Hematopoietic multipotent progenitor cell treated with erythropoietin and hydrocortisone succinate and interleukin-3 and kit ligand, for 4 days (in vitro differentiated cells): Measurements from ENCODE around the gene MEIG1.
"Not testable (repeated sequence)": the region's sequence is repeated elsewhere in the genome, so short reads cannot be mapped to it uniquely, and the experiment has no call there.

Experiments
- DNase-seq: peaks from one replicate; pipeline ENCODE4 v3.0.0-alpha.2; 2015

Gene MEIG1

DNA sequence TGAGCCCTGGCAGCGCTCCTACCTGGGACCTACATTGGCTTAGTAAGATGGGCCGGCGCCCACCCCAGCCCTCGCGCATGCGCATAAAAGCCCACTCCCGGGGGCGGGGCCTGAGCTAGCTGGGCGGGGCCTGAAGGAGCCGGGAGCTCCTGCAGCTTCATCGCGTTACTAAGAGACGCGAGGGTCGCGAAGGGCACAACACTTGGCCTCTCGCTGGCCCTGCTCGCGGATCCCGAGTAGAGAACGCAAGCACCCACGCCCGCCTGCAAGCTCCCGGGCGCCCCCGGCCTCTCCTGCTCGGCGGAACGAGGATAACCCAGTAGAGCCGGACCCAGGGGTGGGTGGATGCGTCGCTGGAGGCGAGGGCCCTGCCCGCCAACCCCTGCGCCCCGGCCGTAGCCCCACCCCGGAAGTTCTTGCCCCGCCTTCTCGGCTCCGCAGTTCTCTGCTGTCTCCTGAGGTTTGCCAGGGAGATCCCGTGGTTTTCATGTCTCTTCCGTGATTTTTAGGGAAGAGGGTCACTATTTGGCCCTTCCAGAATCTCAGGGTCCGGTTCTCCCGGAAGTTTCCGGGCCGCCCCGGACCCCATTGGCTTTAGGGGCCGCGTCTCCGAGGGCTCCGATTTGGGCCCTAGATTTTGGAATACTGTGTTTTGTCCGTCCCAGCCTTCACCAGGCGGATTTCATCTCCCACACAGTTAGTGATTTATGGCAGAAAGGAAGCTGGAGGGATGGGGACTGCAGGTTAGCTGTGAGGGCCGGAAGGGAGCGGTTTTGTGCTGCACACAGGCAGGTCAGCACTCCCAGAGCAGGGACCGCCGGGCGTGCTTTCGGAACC, at the start of gene MEIG1:
Gene MEIG1 (plus strand): TSS at position 168 of the 837 bp plus-strand sequence. CDS start 7,081 bp downstream, outside the sequence.
- DNase-seq, result peak; percentile 93

- DNase-seq, result no peak
Observed at GRCh38 chr10:14910953-14911352, 48.2 kb upstream of the MEIG1 start.

GRCh38 chr10:14911801-14912200, 47.4 kb upstream of the MEIG1 start:
- no peak for DNase-seq

DNA sequence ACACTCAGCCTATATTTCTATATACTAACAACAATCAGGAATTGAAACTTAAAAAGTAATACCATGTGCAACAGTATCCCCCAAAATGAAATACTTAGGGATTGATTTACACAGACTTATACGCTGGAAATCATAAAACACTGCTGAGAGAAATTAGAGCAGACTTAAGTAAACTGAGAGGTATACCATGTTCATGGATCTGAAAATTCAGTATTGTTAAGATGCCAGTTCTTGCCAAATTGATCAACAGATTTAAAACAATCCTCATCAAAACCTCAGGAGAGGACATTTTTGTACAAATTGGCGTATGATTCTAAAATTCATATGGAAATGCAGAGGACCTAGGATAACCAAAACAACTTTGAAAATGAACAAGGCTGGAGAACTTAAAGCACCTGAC, 42.6 kb upstream of the MEIG1 start:
- DNase-seq, result no peak

DNA sequence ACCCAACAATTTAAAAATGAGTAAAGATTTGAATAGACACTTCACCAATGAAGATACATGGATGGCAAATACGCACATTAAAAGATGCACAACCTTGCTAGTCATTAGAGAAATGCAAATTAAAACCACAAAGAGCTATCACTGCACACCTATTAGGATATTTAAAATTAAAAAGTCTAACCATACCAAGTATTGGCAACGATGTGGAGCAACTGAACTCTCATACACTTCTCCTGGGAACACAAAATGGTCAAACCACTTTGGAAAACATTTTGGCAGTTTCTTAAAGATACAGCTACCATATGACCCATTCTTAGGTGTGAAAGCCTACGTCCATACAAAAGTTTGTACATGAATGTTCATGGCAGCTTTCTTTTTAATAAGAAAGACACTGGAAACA, 41.4 kb upstream of the MEIG1 start:
- DNase-seq, result no peak

DNA sequence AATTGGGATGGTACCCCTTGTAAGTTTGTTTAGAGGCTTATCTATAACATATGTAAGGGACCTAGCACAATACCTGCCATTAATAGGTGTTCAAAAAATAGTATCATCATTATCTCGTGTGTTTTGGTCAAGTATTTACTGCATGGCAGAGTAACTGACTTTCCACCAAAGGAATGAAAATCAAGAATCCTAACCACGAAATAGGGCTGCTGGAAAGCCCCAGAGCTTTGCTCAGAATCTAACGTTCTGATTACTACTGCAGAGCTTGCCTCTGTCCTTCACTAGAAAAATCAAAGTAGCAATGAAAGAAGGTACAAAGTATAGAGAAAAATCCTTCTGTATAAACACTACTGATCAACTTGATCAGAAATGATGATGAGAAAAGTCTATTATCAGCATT, 40.2 kb upstream of the MEIG1 start:
- DNase-seq, result no peak

GRCh38 chr10:14924013-14924412, 35.2 kb upstream of the MEIG1 start:
- no peak for DNase-seq

DNA sequence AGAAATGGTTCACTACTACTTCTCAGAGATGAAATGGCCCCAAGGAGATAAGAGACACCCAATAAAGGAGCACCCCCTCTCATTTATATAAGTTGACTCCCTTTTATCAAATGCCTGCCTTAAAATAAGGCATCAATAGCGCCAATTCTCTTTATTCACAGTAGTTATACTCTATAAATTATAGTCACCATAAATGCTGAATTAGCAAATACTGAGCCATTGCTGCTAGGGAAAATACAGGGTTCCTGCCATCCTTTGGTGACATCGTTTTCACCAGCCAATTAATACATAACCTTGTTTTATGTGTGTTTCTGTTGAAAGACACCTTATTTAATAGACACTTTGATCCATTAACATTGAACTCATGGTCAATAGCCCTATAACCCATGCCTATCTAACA, 33.9 kb upstream of the MEIG1 start:
- DNase-seq, result no peak

- DNase-seq, result no peak
Observed at GRCh38 chr10:14926061-14926470, 33.1 kb upstream of the MEIG1 start.

DNA sequence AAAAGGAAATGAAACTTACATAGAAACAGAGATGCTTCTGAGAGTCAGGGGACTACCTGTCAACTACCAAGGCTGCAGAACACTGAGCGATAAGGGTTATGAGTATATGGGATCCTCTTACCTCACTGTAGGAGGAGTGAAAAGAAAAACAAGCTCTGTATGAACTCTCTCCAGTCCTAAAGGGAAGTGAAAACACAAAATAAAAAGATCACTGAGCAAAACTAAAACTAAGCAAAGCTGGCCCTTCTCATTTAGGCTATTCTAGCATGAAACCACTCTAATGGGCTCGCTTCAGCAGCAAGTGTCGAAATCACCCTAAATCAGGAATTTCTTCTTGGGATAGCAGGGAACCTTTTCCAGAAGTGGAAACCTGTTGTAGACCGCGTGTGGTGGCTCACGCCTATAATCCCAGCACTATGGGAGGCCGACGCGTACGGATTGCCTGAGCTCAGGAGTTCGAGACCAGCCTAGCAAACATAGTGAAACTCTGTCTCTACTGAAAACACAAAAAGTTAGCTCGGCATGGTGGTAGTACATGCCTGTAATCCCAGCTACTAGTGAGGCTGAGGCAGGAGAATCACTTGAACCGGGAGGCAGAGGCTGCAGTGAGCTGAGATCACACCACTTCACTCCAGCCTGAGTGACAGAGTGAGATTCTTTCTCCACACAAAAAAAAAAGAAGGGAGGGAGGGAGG, 32.3 kb upstream of the MEIG1 start:
- no peak for DNase-seq

DNA sequence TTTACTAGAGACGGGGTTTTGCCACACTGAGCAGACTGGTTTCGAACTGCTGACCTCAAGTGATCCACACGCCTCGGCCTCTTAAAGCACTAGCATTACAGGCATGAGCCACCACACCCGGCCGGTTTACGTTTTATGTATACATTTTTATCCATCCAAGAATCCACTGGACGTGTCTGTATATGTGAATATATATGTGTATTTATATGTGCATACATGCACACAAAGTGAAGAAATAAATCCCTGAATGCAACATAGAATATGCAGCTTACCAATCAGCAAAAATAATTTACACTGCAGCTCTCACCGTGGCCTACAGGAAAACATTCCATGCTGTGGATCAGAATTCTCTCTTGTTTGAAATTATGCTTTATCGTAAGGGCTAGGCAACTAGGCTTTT, 28.6 kb upstream of the MEIG1 start:
- DNase-seq, result no peak

DNA sequence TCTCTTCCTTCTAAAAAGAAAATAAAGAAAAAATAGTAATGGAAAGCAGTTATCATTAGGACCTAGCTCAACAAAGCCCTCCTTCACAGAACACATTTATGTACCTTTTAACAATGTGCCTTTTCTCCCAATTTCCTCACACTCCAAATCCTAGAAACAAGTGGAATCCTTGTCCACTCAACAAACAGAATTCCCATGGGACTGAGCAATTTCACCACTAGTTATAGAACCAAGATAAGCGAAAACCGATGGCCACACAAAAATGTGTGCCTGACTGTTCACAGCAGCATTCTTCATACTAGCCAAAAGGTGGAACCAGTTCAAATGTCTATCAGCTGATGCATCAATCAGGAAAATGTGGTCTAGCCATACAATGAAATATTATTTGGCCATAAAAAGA, 22.6 kb upstream of the MEIG1 start:
- DNase-seq, result no peak

DNA sequence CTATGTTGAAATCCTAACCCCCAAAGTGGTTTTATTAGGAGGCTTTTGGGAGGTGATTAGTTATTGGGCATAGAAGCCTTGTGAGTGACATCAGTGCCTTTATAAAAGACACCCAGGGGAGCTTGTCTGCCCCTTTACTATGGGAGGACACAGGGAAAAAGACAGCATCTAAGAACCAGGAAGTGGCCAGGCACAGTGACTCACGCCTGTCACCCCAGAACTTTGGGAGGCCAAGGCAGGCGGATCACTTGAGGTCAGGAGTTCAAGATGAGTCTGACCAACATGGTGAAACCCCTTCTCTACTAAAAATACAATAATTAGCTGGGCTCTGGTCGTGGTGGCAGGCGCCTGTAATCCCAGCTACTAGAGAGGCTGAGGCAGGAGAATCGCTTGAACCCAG, 20.2 kb upstream of the MEIG1 start:
- not testable (repeated sequence) for DNase-seq

- not testable (repeated sequence) for DNase-seq
Observed at GRCh38 chr10:14942147-14942949, 16.8 kb upstream of the MEIG1 start.

DNA sequence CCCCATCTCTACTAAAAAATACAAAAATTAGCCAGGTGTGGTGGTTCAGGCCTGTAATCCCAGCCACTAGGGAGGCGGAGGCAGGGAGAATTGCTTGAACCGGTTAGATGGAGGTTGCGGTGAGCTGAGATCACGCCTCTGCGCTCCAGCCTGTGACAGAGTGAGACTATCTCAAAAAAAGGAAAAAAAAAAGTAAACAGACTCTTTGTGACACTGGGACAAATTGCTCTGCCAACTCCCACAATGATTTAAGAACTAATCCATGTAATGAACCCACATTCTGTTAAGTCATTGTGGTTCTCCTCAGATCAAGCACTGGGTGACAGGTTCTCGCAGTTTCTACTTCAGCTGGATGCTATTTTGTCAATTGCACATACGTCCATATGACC, 16.2 kb upstream of the MEIG1 start:
- DNase-seq, result peak; percentile 32

GRCh38 chr10:14945108-14945507, 14.1 kb upstream of the MEIG1 start:
- no peak for DNase-seq

DNA sequence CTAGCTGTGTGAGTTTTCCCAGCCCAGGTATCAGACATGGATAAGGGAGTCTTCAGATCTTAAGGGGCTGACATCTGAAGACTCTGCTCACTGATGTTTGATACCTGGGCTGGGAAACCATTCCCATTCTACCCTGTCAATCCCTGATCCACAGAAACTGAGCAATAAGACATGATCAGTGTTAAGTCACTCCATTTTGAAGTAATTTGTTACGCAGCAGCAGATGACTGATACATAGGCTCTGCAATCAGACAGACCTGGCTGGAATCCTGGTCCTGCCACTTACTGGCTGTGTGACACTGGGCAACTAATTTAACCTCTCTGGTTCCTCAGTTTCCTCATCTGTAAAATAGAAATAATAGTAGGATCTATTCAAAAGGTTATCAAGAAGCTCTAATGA, 11.9 kb upstream of the MEIG1 start:
- no peak for DNase-seq

DNA sequence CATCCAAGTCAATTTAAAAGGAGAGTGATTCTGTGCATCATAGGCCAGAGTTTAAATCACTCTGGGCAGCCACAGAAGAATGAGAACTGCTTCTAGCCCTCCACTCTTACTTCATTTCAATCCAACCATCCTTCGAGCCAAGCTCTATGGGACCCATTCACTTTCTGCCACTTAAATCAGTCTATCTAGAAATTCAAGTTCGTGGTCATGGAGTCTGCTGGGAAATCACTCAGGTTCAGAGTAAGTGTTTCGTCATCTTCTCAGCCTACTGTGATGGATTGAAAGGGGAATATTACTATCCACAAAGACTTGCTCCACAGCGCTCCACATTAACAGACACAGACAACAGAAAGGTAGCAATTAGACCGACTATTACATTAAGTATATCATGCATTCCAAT, 9.9 kb upstream of the MEIG1 start:
- DNase-seq, result no peak

- DNase-seq, result no peak
Observed at GRCh38 chr10:14952851-14953423, 6.3 kb upstream of the MEIG1 start.

DNA sequence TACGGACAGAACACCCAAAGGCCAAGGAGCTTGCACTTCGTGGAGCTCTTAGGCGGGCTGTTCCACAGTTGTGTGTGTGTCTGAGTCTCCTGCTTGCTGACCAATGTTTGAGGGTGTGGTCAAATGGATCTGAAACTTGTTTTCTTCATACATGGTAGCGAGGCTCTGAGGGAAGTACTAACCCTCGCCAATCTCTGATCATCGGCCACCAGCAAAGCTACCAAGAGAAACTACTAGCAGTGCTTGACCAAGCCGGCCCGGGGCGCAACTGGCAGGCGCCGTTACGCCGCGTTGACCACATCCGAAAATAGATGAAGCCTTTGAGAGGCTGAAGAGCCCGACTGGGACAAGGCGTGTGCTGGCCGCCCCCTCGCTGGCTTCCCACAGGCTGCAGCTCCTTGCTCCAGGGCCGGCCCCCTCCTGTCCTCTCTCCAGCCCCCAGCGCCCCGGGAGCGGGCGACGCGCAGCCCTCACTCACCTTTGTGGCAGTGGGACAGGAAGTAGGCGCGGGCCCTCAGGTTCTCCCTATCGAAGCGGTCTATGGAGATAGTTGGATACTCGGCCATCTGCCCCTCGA, 5.7 kb upstream of the MEIG1 start:
- DNase-seq, result peak; percentile 74

DNA sequence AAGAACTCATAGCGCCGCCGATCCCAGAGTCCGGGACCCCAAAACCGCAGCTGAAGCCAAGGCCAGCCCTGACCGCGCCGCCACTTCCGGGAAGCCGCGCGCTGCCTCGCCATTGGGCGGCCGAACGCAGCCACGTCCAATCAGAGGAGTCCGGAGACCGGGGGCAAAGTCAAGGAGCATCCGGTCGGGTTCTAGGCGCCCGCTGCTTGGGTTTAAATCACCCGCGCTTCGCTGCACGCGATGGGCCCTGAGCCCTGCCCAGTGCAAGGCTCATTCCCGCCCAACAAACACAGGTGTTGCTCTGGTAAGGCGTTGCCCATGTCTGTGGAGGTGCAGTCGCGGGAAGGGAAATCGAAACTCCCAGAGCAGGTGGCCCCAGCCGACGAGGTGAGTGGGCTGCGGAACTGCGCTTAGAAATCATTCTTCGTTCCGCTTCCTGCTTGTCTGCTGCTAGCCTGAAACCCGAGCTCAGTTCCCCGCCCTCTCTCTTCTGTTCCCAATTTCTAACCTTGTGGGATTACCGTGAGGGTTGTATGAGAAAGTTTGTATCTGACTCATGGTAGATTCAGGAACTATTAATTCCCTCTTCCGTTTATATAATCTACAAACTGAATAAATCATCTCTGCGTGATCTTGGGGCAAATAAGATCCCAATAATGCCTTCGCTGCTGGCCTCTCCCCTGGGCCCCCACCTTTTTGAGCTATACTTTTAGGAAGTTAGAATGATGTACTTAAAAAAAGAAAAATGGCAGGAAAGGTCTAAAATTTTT, 5.0 kb upstream of the MEIG1 start, which contains the start of gene DCLRE1C:
Gene DCLRE1C (minus strand): TSS at position 96 of the 770 bp plus-strand sequence. CDS start 86 bp downstream, at position 10.
- DNase-seq, result peak; percentile 97

DNA sequence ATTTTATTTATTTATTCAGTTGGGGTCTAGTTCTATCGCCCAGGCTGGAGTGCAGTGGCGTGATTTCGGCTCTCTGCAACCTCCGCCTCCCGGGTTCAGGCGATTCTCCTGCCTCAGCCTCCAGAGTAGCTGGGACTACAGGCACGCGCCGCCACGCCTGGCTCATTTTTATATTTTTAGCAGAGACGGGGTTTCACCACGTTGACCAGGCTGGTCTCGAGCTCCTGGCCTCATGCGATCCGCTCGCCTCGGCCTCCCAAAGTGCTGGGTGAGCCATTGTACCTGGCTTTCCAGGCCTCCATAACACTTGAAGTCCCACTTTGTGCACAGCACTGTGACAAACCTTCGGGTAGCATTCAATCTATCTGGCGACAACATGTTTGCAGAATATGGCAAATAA, 4.3 kb upstream of the MEIG1 start:
- no peak for DNase-seq
